SK-N-MC (cell line): Measurements from ENCODE around the gene ELMOD3.

ENCODE experiments used
- EZH2 ChIP-seq: fragments of 200-600 bp; sonication (generic); IDR thresholded peaks from one replicate; pipeline ENCODE4 v1.6.1; 2017; ENCODE audit warnings: antibody characterized with exemption
- POLR2AphosphoS5 ChIP-seq: IDR thresholded peaks from 2 replicates; pipeline ENCODE4 v1.6.1; 2012; ENCODE audit warnings: mild to moderate bottlenecking, low read depth, low read length, borderline replicate concordance

GRCh38 chr2:85413592-85414420 is 59.2 kb downstream of the ELMOD3 start:
- no peak for TF ChIP-seq POLR2AphosphoS5
- no peak for TF ChIP-seq EZH2
